ENCODE data around the gene DNAL1.

- no peak for TF ChIP-seq EZH2 (IDR thresholded peaks at IDR 0.05; ENCODE audit: insufficient read depth, poor library complexity, severe bottlenecking)
- no peak for TF ChIP-seq EZH2phosphoT487 (IDR thresholded peaks at IDR 0.05; ENCODE audit: insufficient read depth, low read depth)
These were observed 67.9 kb downstream of the DNAL1 start for GRCh38 chr14:73712540-73713180.
